HG02610 (cell line): ENCODE data around the gene STK32C.

ENCODE experiments used
- ATAC-seq: cut with Tn5 transposase; IDR thresholded peaks from one replicate; pipeline ENCODE4 v1.9.1; 2021; ENCODE audit warnings: mild to moderate bottlenecking, moderate library complexity; ENCODE audit not compliant: unreplicated experiment

The STK32C gene

GRCh38 chr10:132289439-132289838, 18.3 kb downstream of the STK32C start:
- no peak for ATAC-seq

DNA sequence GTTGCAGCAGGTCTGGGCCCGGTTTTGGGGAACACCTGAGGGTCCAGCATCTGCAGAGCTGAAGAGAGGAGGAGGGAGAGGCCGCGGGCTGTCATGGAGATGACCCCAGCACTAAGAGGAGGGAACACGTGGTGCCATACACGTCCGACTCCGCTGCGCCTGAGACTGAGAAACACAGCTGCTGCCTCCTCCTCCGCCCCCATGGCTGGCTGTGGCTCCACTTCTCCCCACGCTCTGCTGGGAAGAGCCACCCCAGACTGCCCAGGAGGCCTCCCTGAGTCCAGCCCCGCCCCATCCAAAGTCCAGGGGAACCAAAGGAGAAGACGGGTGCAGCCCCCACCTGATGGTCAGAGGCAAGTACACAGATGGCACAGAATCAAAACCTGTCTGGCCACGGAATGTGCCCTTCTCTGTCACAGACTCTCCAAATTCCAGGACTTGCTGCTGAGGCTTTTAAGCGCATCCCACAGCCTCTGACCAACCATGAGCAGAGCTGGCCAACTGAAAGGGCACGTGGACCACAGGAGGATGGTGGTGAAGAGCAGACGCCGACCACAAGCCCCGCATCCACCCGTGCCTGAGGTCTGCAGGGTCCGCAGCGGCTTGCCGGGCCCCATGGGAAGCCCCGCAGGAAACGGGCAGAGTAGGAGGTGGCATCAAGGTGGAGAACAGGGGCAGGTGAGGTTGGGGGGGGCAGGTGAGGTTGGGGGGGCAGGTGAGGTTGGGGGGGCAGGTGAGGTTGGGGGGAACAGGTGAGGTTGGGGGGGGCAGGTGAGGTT, 24.0 kb downstream of the STK32C start:
- ATAC-seq: no peak

DNA sequence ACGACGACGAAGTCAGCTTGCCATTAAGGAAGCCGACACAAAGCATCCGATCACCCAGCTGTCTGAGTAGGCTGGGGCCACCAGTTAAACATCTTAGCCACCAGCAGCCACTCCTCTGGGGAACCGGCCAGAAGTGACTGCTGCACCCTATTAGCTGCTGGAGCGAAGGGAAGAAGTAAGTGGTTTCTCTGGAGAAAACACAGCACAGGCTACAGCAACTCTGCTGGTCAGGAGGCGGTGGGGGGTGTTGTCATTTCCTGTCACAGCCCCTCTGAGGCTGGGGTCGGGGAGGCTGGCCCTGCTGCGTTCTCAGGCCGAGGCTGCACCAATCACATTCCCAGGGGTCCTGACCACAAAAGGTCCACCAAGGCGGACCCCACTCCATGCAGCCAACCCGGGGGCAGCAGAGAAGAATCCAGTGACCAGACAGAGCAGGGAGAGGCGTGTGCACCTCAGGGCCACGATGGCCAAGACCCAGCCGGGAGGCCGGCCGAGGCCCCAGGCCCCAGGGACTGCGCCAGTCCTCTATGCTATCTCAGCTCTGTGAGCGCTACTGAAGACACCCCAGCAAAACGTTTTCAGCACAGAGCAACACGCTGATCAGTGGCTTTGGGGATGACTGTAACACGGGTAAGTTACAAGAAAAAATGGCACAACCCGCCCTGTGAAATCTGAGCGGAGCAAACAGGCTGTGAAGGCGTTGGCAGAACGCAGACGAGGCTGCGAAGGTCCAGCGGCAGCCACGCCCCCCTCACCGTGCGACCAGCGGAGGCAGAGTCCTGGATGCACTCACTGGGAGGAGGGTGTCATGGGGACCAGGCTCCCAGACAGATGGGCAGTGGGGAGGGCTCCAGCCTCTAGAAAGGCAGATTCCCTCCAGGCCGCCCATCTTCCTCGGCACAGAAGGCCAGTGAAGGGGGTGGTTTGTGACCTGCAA, 24.8 kb downstream of the STK32C start:
- ATAC-seq: no peak

DNA sequence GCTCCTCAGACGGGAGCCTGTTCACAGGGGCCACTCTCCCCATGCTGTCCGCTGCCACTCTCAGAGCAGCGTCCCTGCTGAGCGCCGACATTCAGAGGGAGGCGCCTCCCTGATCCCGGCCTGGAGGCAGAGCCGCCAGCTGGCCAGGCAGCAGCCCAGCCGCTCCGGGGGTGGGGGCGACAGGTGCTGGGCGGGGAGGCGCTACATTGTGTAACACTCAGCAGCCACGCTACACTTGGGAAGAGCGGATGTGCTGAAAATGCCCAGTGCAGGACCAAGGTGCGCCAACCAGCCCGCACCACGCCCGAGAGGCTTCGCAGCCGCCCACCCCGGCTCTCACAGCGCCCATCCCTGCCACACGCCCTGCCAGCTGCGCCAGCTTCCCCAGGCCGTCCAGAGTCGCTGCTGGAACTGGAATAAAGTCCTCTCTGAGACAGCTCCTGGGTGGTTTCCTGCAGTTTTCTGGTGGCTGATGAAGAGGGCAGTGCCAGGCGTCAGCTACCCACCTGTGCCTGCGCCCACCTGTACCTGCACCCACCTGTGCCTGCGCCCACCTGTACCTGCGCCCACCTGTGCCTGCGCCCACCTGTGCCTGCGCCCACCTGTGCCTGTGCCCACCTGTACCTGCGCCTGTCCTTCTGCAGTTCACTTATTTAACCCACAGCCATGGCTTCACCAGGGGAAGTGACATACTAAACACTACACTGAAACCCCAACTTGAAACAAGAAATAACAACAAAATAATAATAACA, 25.7 kb downstream of the STK32C start:
- ATAC-seq: no peak

- ATAC-seq: no peak
Observed at GRCh38 chr10:132280646-132281074, 27.1 kb downstream of the STK32C start.

- ATAC-seq: no peak
Observed at GRCh38 chr10:132279873-132280645, 27.7 kb downstream of the STK32C start.

- no peak for ATAC-seq
Observed at GRCh38 chr10:132277311-132277741, 30.4 kb downstream of the STK32C start.

DNA sequence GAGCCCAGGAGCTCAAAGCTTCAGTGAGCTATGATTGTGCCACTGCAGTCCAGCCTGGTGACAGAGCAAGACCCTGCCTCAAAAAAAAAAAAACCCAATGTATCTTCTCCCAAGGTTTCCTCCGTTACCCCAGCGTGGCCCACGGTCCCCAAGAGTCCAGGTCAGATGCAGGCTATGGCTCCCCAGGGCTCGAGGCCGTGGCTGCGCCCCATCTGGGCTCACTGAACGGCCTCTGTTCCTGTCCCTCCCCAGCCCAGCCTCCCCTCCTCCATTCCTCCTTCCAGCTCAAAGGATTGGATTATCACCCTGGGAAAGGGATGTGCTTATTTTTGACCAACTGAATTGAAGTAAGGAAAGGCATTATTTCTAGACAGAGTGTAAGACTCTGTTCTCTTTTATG, 31.0 kb downstream of the STK32C start:
- ATAC-seq: no peak

DNA sequence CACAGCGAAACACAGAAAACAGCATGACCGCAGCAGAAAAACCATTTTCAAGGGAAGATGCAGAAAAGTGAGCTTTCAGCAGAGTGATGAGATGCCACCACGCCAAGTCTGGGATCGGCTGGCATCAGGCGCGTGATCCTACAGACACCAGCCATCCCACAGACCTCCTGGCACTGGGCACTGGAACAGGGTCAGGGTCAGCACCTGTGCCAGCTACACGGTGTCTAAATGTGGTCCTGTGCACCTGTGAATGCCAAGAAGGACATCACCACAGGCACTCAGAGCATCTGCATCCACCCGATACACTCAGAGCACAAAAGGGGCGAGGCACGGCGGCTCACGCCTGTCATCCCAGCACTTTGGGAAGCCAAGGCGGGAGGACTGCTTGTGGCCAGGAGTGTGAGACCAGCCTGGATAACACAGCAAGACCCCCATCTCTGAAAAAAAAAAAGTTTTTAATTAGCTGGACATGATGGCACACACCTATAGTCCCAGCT, 31.5 kb downstream of the STK32C start:
- no peak for ATAC-seq

DNA sequence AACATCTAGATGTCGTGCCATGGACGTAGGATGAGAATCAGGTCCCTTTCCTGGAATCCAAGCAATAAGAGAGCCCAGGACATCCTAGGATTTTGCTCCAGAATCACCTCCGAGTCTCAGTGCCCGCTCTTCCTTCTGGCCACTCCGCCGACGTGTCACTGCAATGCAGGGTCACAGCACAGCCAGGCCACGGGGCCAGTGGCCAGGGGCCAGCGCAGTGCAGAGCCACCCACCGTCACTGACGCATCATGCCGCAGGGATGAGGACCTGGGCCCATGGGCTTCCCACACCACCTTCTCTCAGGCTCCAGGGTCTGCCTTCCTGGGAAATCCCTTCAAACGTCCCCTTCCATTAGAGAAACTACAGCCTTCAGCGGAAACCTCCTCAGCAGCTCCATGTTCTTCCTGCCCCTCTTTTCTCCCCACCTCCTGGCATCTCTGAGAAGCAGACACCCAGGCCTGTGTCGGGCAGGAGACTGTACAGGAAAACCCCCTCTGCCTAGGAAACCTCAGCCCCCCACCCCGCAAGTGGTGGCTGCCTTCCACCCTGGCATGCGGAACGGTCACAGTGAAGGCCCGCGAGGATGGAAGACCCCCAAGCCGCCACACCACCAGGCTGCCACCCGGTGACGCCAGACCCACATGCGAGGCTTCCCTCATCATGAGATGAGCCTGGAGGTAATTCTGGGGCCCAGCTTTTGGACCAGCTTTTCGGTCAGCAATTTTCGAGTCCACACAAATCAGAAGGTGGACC, 32.1 kb downstream of the STK32C start:
- ATAC-seq: no peak

GRCh38 chr10:132274986-132275385, 32.8 kb downstream of the STK32C start:
- no peak for ATAC-seq

DNA sequence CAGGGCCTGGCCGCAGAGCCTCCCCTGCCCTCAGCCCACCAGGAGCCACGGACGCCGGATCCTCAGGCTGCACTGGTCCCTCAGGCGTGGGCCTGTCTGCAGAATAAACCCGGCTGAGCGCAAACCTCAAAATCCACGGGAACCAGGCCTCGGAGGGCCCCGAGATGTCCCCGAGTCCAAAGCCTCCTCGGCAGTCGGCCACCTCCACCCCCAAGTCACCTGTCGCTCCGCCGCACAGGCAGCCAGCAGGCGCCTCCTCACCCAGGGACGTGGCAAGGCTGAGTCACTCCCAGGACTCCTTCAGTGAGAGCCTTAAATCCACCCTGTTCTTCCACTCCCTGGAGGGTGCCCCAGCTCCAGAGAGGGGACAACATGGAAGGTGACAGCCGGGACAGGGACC, 33.2 kb downstream of the STK32C start:
- ATAC-seq: no peak

- ATAC-seq: no peak
Observed at GRCh38 chr10:132273966-132274365, 33.8 kb downstream of the STK32C start.

DNA sequence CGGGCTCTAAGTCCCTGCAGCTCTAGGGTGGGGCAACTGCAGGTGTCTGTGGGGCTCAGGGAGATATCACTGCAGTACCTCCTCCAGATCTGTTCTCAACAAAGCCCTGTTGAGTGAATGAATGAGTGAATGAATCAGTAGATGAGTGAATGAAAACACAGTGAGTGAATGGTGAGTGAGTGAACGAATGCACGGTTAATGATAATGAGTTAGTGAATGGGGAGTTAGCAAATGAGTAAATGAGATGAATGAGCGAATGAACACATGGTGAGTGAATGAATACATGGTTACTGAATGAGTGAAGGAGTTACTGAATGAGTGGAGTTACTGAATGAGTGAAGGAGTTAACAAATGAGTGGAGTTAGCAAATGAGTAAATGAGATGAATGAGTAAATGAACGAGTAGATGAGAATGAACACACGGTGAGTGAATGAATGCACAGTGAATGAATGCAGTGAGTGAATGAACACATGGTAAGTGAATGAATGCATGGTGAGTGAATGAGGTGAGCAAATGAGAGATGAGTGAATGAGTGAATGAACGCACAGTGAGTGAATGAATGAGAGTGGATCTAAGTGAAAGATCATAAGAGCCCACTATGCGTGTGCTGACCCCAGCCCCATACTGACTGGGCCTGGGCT, 34.3 kb downstream of the STK32C start:
- no peak for ATAC-seq

- no peak for ATAC-seq
Observed at GRCh38 chr10:132272231-132272971, 35.3 kb downstream of the STK32C start.

GRCh38 chr10:132271458-132272230, 36.1 kb downstream of the STK32C start:
- ATAC-seq: no peak

DNA sequence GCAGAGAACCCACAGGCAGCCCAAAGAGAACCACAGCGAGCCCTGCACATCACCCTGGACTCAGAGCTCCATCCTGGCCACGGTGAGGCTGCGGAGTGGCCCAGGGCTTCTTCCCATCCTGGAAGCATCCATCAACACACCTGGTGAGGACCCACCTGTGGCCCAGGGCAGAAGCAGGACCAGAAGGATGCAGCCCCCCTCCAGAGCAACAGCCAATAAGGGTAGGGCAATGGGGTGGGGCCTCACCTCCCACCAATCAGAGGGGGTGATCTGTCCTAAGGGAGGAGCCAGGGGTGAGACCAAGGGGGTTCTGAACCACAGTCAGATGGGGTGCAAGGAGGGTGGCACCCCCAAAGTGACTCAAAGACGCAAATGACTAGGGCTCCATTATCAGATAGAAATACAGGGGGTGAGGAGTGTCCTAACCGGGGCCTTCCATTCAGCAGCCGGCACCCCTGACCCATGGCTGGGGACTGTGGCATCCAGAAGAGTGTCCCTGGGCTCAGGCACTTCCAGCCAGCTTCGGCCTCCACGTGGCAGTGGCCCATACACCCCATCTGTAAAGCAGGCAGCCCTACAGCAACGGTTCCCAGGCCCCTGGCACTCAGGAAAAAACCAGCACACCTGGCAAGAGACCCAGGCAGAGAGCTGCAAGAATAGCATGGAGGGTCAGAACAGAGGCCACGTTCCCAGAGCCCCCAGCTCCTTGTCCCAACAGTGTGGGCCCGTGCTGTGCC, 36.9 kb downstream of the STK32C start:
- no peak for ATAC-seq
